ENCODE results near the gene SLC34A1. TPM values are rescaled to one million over a fixed set of nuclear protein-coding genes. Genes with fewer than 3 reads are reported as not detected.
"Not testable (repeated sequence)": the region's sequence is repeated elsewhere in the genome, so short reads cannot be mapped to it uniquely, and the experiment has no call there.

The SLC34A1 gene
- total RNA-seq, 1 donor from 2014 or later = 0.07 TPM

GRCh38 chr5:177354711-177355110 is 29.5 kb upstream of the SLC34A1 start:
- intact Hi-C loops (cut with micrococcal nuclease) = loop anchor here (5.0 kb wide), 1 partner anchor 48 kb away; the partner anchor contains the start of gene PFN3

DNA sequence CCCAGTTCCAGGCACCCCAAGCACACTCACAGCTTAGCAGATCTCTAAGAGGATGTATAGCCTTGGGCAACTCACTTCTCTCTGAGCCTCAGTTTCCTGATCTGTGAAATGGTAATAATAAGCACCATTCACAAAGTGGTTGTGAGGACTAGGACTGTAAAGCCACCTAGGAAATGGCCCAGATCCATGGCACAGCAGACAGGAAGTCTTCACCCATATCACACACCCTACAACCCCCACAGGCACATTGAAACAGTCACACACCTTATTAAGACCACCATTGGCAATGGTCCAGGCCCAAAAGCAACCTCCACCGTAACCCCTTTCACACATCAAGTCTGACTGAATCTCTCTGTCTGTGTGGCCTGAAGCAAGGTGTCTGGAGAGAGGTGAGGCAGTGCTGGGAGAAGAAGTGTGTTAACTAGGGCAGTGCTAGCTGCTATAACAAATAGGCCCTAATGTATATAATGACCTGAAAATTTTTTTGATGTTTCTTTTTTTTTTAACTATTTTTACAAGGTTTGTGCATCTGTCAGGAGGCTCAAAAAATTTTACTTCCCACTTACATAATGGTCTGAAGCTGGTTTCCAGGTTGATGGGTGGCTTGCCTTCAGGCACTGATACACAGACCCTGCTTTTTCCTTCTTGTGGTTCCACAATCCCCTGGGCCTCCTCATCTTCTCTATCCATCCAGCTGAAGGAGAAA is 28.9 kb upstream of the SLC34A1 start:
- intact Hi-C loops (cut with micrococcal nuclease) = loop anchor here (5.0 kb wide), 1 partner anchor 47 kb away; the partner anchor contains the start of gene PFN3

GRCh38 chr5:177355868-177356168 is 28.4 kb upstream of the SLC34A1 start:
- intact Hi-C loops (cut with micrococcal nuclease) = loop anchor here (5.0 kb wide), 1 partner anchor 46 kb away; the partner anchor contains the start of gene PFN3

DNA sequence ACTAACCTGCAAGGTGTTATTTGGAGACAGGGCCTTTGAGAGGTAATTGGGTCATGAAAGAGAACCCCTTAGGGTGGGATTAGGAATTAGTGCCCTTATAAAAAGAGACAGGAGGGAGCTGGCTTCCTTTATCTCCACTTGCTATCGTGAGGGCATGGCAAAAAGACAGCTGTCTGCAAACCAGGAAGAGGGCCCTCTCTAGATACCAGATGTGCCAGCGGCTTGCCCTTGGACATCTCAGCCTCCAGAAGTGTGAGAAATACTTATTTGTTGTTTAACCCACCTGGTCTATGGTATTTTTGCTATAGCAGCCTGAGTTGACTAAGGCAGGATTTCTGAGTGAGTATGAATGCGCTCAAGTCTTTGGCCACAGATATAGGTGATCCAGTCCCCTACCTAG is 27.5 kb upstream of the SLC34A1 start:
- intact Hi-C loops (cut with micrococcal nuclease) = loop anchor here (1.0 to 5.0 kb wide), 2 partner anchors 46 to 161 kb away; partner anchors contain the start of gene PFN3

GRCh38 chr5:177357146-177357458 is 27.1 kb upstream of the SLC34A1 start:
- intact Hi-C loops (cut with micrococcal nuclease) = loop anchor here (1.0 to 5.0 kb wide), 2 partner anchors 45 to 160 kb away; partner anchors contain the start of gene PFN3

- intact Hi-C loops (cut with micrococcal nuclease) = loop anchor here (1.0 to 5.0 kb wide), 2 partner anchors 45 to 160 kb away; partner anchors contain the start of gene PFN3
Observed at GRCh38 chr5:177357459-177358351, 26.5 kb upstream of the SLC34A1 start, which contains the start of gene RGS14. Gene RGS14, plus strand, starts transcription at chr5:177357924. Its CDS starts 101 bp downstream, at chr5:177358025.

GRCh38 chr5:177358370-177358819 is 25.8 kb upstream of the SLC34A1 start:
- intact Hi-C loops (cut with micrococcal nuclease) = loop anchor here (5.0 kb wide), 1 partner anchor 44 kb away; the partner anchor contains the start of gene PFN3

GRCh38 chr5:177359451-177359851 is 24.8 kb upstream of the SLC34A1 start:
- intact Hi-C loops (cut with micrococcal nuclease) = loop anchor here (5.0 kb wide), 1 partner anchor 43 kb away; the partner anchor contains the start of gene PFN3

GRCh38 chr5:177359860-177360259 is 24.4 kb upstream of the SLC34A1 start:
- intact Hi-C loops (cut with micrococcal nuclease) = loop anchor here (5.0 kb wide), 1 partner anchor 42 kb away; the partner anchor contains the start of gene PFN3

DNA sequence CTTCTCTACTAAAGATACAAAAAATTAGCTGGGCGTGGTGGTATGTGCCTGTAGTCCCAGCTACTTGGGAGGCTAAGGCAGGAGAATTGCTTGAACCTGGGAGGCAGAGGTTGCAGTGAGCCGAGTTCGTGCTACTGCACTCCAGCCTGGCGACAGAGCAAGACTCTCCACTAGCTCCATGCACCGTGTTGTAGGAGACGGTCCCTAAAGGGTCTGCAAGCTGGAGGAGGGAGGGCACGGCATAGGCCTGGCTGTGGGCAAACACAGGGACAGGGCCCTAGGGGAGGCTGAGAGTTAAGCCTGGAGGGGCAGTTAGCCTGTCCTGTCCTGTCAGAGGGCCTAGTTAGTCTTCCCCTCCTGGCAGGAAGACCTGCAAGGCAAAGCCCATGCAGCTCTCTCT is 23.5 kb upstream of the SLC34A1 start:
- intact Hi-C loops (cut with micrococcal nuclease) = not testable (repeated sequence)

GRCh38 chr5:177361418-177362291 is 22.6 kb upstream of the SLC34A1 start:
- intact Hi-C loops (cut with micrococcal nuclease) = no loop called here

DNA sequence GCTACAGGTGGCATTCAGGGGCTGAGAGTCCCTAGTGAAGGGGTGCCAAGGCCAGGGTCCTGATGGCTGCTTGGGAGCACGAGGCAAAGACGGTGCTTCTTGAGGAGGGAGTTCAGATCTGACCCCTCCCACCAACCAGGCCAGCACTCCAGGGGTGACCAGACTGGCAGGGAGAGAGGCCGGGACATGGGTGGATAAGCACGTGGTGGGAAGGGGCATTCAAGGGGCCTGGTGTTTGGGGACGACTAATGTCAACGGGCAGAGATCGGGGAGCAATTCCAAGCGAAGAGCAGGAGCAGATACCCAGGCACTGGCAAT is 22.0 kb upstream of the SLC34A1 start:
- intact Hi-C loops (cut with micrococcal nuclease) = no loop called here

DNA sequence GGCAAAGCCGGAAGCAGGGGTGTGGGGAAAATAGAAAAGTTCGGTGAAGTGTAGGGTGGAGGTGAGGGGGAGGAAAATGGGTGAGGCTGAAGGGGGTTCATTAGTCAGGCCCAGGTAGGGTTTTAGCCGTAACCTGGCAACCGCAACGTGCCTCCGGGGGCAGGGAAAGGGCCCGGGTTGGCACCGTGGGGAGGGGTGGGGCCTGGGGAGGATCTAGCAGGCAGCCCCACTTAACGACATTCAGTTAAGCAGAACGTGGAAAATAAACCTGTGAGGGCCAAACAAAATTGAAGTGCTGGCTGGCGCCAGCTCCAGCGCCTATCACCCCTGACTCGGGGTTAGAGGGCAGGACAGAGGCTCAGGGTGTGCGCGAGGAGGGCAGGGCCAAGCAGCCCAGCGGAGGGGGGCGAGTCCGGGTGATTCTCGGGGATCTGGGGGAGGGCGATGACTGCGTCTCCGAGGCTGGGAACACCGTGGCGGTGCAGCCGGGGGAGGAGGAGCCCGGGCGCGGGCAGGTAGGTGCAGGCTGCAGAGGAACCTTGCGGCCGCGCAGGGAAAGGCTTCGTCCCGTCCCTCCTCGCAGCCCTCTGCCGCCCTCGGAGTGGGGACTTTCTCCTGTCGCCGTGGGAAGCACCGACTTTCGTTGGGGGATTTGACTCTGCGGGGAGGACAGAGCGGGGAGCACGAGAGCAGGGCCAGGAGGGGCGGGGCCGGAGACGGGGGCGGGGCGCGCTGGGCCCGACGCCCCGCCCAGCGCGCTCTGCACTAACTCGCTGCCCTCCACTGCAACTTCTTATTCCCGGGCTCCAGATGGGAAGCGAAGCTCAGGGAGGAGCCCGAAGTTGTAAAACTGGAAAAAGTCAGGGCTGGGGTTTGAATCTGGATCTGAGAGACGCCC is 21.4 kb upstream of the SLC34A1 start:
- intact Hi-C loops (cut with micrococcal nuclease) = no loop called here

GRCh38 chr5:177363565-177363964 is 20.7 kb upstream of the SLC34A1 start:
- intact Hi-C loops (cut with micrococcal nuclease) = no loop called here

DNA sequence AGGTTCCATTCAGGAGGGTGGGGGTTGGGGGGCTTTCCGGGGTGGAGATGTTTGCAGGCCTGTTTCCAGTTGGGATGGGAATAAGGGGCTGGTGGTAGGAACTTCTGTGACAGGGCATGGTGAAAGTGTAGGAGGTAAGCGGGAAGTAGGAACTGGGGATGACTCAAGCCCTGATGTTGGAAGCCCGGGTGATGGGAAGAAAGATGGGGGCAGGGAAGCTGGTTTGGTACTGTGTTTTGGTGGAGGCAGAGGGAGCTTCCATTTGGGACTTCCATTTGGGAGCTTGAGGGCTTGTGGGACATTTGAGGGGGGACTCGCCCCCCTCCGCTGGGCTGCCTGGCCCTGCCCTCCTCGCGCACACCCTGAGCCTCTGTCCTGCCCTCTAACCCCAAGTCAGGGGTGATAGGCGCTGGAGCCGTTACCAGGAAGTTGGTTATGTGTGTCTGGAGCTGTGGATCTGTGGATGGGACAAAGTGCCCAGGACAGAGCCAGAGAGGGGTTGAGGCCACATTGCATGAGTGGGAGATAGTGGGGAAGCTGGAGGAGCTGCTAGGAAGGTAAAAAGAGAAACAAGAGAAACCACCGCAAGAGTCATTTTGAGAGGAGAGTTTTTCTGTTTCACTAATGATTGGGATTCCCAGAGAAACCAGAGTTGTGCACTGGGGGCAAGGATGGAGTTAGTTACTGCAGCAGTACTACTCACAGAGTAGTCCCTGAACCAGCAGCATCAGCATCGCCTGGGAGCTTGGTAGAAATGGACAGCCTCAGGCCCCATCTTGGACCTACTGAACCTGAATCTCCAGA is 19.9 kb upstream of the SLC34A1 start:
- intact Hi-C loops (cut with micrococcal nuclease) = no loop called here

- intact Hi-C loops (cut with micrococcal nuclease) = no loop called here
Observed at GRCh38 chr5:177365845-177366527, 18.2 kb upstream of the SLC34A1 start.

DNA sequence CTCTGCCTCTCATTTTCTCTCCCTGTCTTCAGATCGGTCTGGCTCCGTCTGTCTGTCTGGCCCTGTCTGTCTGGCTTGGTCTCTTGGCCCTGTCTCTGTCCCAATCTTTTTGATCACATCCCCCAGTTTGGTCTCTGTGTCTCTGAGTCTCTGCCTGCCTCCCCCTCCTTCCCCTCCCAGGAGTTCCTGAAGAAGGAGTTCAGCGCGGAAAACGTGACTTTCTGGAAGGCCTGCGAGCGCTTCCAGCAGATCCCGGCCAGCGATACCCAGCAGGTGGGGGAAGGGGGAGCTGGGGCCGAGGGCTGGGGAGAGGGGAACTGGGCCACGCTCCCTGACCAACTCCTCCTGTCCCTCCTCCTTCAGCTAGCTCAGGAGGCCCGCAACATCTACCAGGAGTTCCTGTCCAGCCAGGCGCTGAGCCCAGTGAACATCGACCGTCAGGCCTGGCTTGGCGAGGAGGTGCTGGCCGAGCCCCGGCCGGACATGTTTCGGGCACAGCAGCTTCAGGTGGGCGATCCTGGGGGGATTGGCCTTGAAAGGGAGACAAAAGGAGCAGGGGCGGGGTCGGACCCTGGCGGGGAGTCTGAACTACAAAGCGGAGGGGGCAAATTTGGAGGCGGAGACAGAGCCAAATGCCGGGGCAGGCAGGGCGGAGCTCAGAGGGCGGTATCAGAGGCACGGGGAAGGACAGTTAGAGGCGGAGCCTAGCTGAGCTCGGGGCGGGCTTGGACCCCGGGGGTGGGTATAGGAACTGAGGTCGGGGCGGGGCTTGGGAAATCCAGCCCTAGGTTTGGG is 17.5 kb upstream of the SLC34A1 start:
- intact Hi-C loops (cut with micrococcal nuclease) = no loop called here

Measured in T-helper 2 cell treated with Interferon-gamma antibody and Interleukin-4, amounts not matched to agents 100 ng/mL and 5 ng/mL, for 36 hours (primary cell).